ENCODE results near the gene CDH8.

- TF ChIP-seq CTCF (IDR thresholded peaks at IDR 0.05): no peak
- TF ChIP-seq POLR2A (IDR thresholded peaks at IDR 0.05): no peak
Measured at GRCh38 chr16:62064173-62064572, 27.9 kb upstream of the CDH8 start.

Measured in testis (tissue), 2 donors.